Measurements from ENCODE around the gene NCOA3. TPM values are rescaled to one million over a fixed set of nuclear protein-coding genes. Genes with fewer than 3 reads are reported as not detected.
"Not testable (repeated sequence)": the region's sequence is repeated elsewhere in the genome, so short reads cannot be mapped to it uniquely, and the experiment has no call there.

NCOA3 gene
- total and polyA plus RNA-seq, 2 of the 8 experiments (the other 6 are each of a cell fraction or from before 2014, with no cell fraction given) = 7.9 to 24.7 TPM

GRCh38 chr20:47460761-47461112 lies 41.0 kb upstream of the NCOA3 start:
- not testable (repeated sequence) for FAIRE-seq; H4K91ac ChIP-seq (replicated peaks; ENCODE audit: insufficient read length, low read length); DNase-seq (ENCODE audit: low read depth in 1 of 2, low spot score in 2 of 2)

More at GRCh38 chr20:47460761-47461112, 41.0 kb upstream of the NCOA3 start:
- H3K36me3 ChIP-seq (ENCODE audit: control insufficient read depth in 2 of 4, insufficient read depth in 4 of 4, low read length in 3 of 4); H2BK20ac ChIP-seq (ENCODE audit: low read length); H4K5ac ChIP-seq (ENCODE audit: insufficient read length, low read depth, low read length); H2BK5ac ChIP-seq (ENCODE audit: low read depth, low read length); H3K4me1 ChIP-seq (replicated peaks in 1 of 4; ENCODE audit: control insufficient read depth in 3 of 4, insufficient read depth in 4 of 4, low read length in 3 of 4); H4K20me1 ChIP-seq (replicated peaks in 1 of 2; ENCODE audit: control insufficient read depth in 1 of 2, insufficient read depth in 2 of 2, low read length in 2 of 2); H2AK5ac ChIP-seq (ENCODE audit: low read depth, low read length); H3K9me3 ChIP-seq (ENCODE audit: insufficient read depth in 2 of 2, low read depth in 1 of 2, low read length in 1 of 2); H2BK12ac ChIP-seq (ENCODE audit: low read depth, low read length); H3K27me3 ChIP-seq (replicated peaks in 1 of 4; ENCODE audit: control insufficient read depth in 3 of 4, extremely low read depth in 1 of 4, insufficient read depth in 3 of 4, low read length in 3 of 4); CTCF ChIA-PET (ENCODE audit: partially characterized antibody); H3K4ac ChIP-seq (replicated peaks; ENCODE audit: insufficient read length, low read depth, low read length); H3K4me2 ChIP-seq (ENCODE audit: insufficient read depth in 1 of 2, low read depth in 2 of 2, low read length in 2 of 2); H3K18ac ChIP-seq (ENCODE audit: extremely low read depth, low read length); H3K79me2 ChIP-seq (ENCODE audit: control insufficient read depth in 1 of 2, insufficient read depth in 2 of 2, low read length in 2 of 2); H3K79me1 ChIP-seq (ENCODE audit: low read depth, low read length); POLR2A ChIA-PET (ENCODE audit: partially characterized antibody); H4K8ac ChIP-seq (ENCODE audit: extremely low read depth, insufficient read depth, low read length); H3K27ac ChIP-seq (ENCODE audit: low read depth, low read length); H2BK120ac ChIP-seq (replicated peaks; ENCODE audit: low read depth, low read length); H3K23me2 ChIP-seq (ENCODE audit: low read depth, low read length); H2AFZ ChIP-seq (ENCODE audit: low read length); H2BK15ac ChIP-seq (ENCODE audit: low read length); H3K4me3 ChIP-seq (ENCODE audit: extremely low read depth in 1 of 4, insufficient read depth in 2 of 4, low read depth in 3 of 4, low read length in 4 of 4); H3K9ac ChIP-seq (replicated peaks in 1 of 4; ENCODE audit: extremely low read depth in 1 of 4, low read depth in 3 of 4, low read length in 3 of 4); H3K23ac ChIP-seq (ENCODE audit: insufficient read length); H3K56ac ChIP-seq (replicated peaks; ENCODE audit: insufficient read length, low read depth, low read length); H3K14ac ChIP-seq (ENCODE audit: insufficient read length): not testable (repeated sequence)
- 97% methylated on average over 6 of the region's 6 CpGs; no CpG with 5 or more reads in 1 of the 2 experiments for WGBS, 2 experiments (ENCODE audit: extremely low coverage in 1 of 2, insufficient coverage in 1 of 2, insufficient read length in 1 of 2, insufficient replicate concordance in 2 of 2, low coverage in 1 of 2, low lambda C conversion rate in 2 of 2, missing lambda C conversion rate in 1 of 2)
